MM.1S (cell line): ENCODE data around the gene ATP2A2.

ENCODE experiments used
- CTCF ChIP-seq: fragments of 300-600 bp; sonication (generic); IDR thresholded peaks from 2 replicates; pipeline ENCODE4 v1.5.1; 2016; ENCODE audit warnings: antibody characterized with exemption, low read length, mixed read lengths
- EZH2 ChIP-seq: fragments of 300-600 bp; sonication (generic); optimal IDR thresholded peaks from 2 replicates; pipeline ENCODE3; 2017; ENCODE audit warnings: low read depth, mild to moderate bottlenecking, antibody characterized with exemption, low read length, mixed read lengths
- EZH2phosphoT487 ChIP-seq: fragments of 300-600 bp; sonication (generic); IDR thresholded peaks from 2 replicates; pipeline ENCODE4 v1.6.1; 2018; ENCODE audit warnings: antibody characterized with exemption, low read length

GRCh38 chr12:110370732-110371231 lies 89.7 kb downstream of the ATP2A2 start:
- TF ChIP-seq CTCF (no peak), EZH2phosphoT487 (no peak), EZH2 (no peak)
